ENCODE results near the gene DNAJC5. TPM values are rescaled to one million over a fixed set of nuclear protein-coding genes. Genes with fewer than 3 reads are reported as not detected.
A peak's percentile ranks its signal among the peaks of the same experiment; 100 is the strongest.
"Not testable (repeated sequence)": the region's sequence is repeated elsewhere in the genome, so short reads cannot be mapped to it uniquely, and the experiment has no call there.

Gene DNAJC5
- total and polyA plus RNA-seq, 9 donors, result 11.1 to 32.8 (median 26.5) TPM

DNA sequence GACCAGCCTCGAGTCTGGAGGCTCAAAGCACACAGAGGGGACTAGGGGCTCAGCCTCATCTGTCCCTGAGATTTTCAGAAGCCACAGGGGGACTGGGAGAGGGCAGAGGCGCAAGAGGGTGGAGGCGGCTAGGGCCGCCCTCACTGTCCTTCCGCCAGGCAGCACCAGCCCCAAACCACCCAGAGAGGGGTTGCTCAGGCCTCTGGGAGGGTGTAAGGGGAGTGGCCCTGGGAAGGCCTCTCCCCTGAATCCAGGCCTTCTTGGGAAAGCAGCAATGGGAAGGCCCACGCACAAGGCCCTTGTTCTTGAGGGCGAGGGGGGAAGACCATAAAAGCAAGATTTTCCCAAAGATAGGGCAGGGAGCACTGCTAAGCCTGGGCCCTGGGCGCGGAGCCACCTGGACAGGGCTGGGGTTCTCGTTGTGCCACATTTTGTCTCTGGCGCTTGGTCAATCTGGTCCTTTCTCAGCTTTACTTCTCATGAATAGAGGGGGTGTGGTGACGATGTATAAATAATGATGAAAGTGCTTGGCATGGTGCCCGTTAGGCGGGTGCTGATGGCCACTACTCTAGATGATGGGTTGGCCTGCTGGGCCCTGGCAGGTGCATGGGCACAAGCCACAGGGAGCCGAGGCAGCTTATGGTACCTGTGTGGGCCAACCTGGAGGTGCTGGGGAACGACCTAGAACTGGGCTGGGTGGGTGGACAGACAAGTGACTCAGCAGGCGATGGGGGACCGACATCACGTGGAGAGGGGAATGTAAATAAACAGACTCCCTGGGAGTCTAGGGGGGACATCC lies 79.7 kb downstream of the DNAJC5 start:
- H3K9me3 ChIP-seq, result no peaks in the 10 kb centered on the region
- TF ChIP-seq, protein P1, sequence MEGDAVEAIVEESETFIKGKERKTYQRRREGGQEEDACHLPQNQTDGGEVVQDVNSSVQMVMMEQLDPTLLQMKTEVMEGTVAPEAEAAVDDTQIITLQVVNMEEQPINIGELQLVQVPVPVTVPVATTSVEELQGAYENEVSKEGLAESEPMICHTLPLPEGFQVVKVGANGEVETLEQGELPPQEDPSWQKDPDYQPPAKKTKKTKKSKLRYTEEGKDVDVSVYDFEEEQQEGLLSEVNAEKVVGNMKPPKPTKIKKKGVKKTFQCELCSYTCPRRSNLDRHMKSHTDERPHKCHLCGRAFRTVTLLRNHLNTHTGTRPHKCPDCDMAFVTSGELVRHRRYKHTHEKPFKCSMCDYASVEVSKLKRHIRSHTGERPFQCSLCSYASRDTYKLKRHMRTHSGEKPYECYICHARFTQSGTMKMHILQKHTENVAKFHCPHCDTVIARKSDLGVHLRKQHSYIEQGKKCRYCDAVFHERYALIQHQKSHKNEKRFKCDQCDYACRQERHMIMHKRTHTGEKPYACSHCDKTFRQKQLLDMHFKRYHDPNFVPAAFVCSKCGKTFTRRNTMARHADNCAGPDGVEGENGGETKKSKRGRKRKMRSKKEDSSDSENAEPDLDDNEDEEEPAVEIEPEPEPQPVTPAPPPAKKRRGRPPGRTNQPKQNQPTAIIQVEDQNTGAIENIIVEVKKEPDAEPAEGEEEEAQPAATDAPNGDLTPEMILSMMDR (IDR thresholded peaks at IDR 0.05), result no peak
- no peak for TF ChIP-seq EP300 (IDR thresholded peaks at IDR 0.05)
- no peak for TF ChIP-seq POLR2A (IDR thresholded peaks at IDR 0.05)
- no peaks in the 10 kb centered on the region for H3K36me3 ChIP-seq
- no peak overlapping the region for H3K4me3 ChIP-seq
- no peak overlapping the region for H3K27ac ChIP-seq
- H3K27me3 ChIP-seq, result peaks cover 5% of the 10 kb centered on the region
- intact Hi-C loops (cut with DNase I), result loop anchor here (2.0 to 10.0 kb wide), 4 partner anchors 67 to 437 kb away; partner anchors contain the start of gene PTK6 (in 2 of the 4)
- peaks cover 7% of the 10 kb centered on the region for H3K4me1 ChIP-seq (ENCODE audit: insufficient read depth)
- WGBS, 3 donors, result 69 to 72% (median 71%) methylated on average over 19 of the region's 19 CpGs
- peak; percentile 15 to 48 (median 36) for DNase-seq

DNA sequence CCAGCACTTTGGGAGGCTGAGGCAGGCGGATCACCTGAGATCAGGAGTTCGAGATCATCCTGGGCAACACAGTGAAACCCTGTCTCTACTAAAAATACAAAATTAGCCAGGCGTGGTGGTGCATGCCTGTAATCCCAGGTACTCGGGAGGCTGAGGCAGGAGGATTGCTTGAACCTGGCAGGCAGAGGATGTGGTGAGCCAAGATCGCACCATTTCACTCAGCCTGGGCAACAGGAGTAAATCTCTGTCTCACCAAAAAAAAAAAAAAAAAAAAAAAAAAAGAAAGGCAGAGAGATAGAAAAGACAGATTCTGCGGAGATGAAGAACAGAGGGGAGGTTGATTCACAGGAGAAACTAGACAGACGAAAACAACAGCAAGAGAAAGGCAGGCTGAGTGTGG lies 81.6 kb downstream of the DNAJC5 start:
- H3K4me3 ChIP-seq; H3K36me3 ChIP-seq; H3K27ac ChIP-seq; H3K4me1 ChIP-seq (ENCODE audit: insufficient read depth); H3K9me3 ChIP-seq; DNase-seq; H3K27me3 ChIP-seq: not testable (repeated sequence)
- intact Hi-C loops (cut with DNase I), result loop anchor here in 3 of 4 donors (2.0 to 10.0 kb wide), 3 partner anchors 22 to 439 kb away; partner anchors contain the start of gene PTK6 (in 1 of the 3)
- 89 to 93% (median 92%) methylated on average over 7 of the region's 7 CpGs for WGBS, 3 donors

DNA sequence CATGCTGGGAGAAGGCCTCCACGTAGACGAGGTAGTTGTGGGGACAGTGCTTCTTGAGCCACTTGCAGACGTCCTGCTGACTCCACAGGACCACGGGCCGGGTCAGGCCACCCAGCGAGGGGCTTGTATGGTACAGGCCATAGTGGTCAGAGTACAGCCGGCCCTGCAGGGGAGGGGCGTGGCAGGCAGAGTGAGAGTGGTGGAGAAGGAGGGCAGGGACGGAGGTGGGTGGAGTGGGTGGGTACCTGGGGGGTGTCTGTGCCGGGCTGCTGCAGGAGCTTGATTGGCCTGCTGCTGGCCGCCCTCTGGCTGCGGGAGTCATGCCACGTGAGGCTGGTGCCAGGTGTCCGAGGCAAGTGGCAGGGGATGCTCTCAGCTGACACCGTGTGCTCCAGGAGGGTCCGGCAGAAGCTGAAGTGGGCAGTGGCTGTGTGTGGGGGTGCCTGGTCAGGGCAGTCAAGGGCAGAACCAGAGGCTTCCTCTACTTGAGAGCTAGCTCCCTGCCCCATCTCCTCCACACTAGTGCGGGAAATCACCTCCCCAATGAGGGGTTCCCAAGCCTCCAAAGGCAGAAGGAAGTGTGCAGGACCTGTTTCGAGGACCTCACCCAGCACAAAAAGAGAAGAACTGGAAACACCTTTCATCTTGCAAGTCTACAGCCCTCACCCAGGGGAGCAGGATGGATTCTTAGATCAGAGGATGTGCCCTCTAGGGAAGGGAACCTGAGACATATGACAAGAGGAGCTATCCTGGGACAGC lies 82.2 kb downstream of the DNAJC5 start:
- Histone ChIP-seq H3K9me3 (no peaks in the 10 kb centered on the region), H3K4me3 (no peak overlapping the region), H3K27ac (no peak overlapping the region), H3K27me3 (peaks cover 5% of the 10 kb centered on the region), H3K4me1 (ENCODE audit: insufficient read depth) (peaks cover 11% of the 10 kb centered on the region), H3K36me3 (no peaks in the 10 kb centered on the region)
- TF ChIP-seq EP300 (IDR thresholded peaks at IDR 0.05), result no peak
- TF ChIP-seq, protein P1 (IDR thresholded peaks at IDR 0.05), result no peak
- no peak for TF ChIP-seq POLR2A (IDR thresholded peaks at IDR 0.05)
- intact Hi-C loops (cut with DNase I), result loop anchor here in 3 of 4 donors (2.0 to 10.0 kb wide), 3 partner anchors 22 to 440 kb away; partner anchors contain the start of gene PTK6 (in 1 of the 3)
- no peak for DNase-seq
- WGBS, 3 donors, result 75 to 80% (median 75%) methylated on average over 18 of the region's 18 CpGs

DNA sequence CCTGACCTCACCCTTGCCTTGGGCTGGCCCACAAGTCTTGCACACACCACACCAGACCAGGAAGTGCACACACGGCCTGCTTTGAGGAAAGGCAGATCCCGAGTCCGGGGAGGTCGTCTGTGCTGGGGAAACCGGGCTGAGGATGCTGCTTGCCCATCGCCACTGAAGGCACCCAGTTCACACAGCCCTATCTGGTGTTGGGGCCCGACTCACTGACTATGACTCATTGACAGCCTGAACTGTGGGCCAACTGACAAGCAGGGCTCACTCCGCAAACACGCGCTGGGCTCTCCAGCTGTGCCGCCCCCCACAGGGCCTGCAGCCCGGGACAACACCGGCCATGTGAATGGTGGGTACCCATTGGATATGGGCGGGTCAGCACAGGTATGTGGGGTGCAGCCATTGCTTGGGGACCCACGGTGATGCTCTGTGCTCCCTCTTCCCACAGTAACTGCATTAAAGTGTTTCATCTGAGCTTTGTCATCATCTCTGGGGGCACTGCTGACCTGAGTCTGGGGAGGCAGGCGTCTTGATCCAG lies 82.9 kb downstream of the DNAJC5 start:
- H3K27ac ChIP-seq, result no peak overlapping the region
- no peak for DNase-seq
- 57 to 63% (median 57%) methylated on average over 16 of the region's 16 CpGs for WGBS, 3 donors
- peaks cover 5% of the 10 kb centered on the region for H3K27me3 ChIP-seq
- H3K9me3 ChIP-seq, result no peaks in the 10 kb centered on the region
- intact Hi-C loops (cut with DNase I), result loop anchor here in 3 of 4 donors (2.0 to 10.0 kb wide), 3 partner anchors 21 to 441 kb away; partner anchors contain the start of gene PTK6 (in 1 of the 3)
- no peaks in the 10 kb centered on the region for H3K36me3 ChIP-seq
- H3K4me3 ChIP-seq, result no peak overlapping the region
- peaks cover 15% of the 10 kb centered on the region for H3K4me1 ChIP-seq (ENCODE audit: insufficient read depth)
- TF ChIP-seq EP300 (IDR thresholded peaks at IDR 0.05), result no peak
- TF ChIP-seq POLR2A (IDR thresholded peaks at IDR 0.05), result no peak
- TF ChIP-seq, protein P1 (IDR thresholded peaks at IDR 0.05), result no peak

All from ovary (tissue), 9 donors.